Vagina (tissue), 2 donors: Measurements from ENCODE around the gene PSMC3.

Experiments used
- CTCF ChIP-seq, 3 experiments: fragments of 450-650 bp in 2 of 3; fragments of 200-600 bp in 1 of 3; sonication (generic) in 1 of 3; IDR thresholded peaks; one replicate each; pipeline ENCODE4 v1.5.1; 2017 to 2019; ENCODE audit warnings: antibody characterized with exemption in 3 of 3, mild to moderate bottlenecking in 2 of 3, moderate library complexity in 2 of 3
- POLR2A ChIP-seq, 2 donors: fragments of 450-650 bp; IDR thresholded peaks; one replicate each; pipeline ENCODE4 v1.6.1; 2017; ENCODE audit warnings: antibody characterized with exemption in 2 of 2, mild to moderate bottlenecking in 2 of 2, moderate library complexity in 2 of 2
- POLR2AphosphoS5 ChIP-seq, 2 donors: sonication (generic); formaldehyde crosslinking; IDR thresholded peaks; one replicate each; pipeline ENCODE4 v1.9.0; 2017; ENCODE audit warnings: antibody characterized with exemption in 2 of 2, mild to moderate bottlenecking in 2 of 2, low read depth in 1 of 2; ENCODE audit not compliant: insufficient read depth in 1 of 2

GRCh38 chr11:47434011-47434786 lies 8.0 kb upstream of the PSMC3 start:
- TF ChIP-seq CTCF (IDR thresholded peaks at IDR 0.05) = no peak
- no peak for TF ChIP-seq POLR2AphosphoS5 (IDR thresholded peaks at IDR 0.05; ENCODE audit: insufficient read depth in 1 of 2, low read depth in 1 of 2)
- TF ChIP-seq POLR2A (IDR thresholded peaks at IDR 0.05) = no peak
